GM12865 (cell line): ENCODE measurements around the gene COPS6.

Experiments used
- DNase-seq: peaks from one replicate; pipeline ENCODE4 v3.0.0; 2010; ENCODE audit warnings: low read depth
- H3K4me3 ChIP-seq: 2 replicates; pipeline ENCODE4 v1.5.1; 2011; ENCODE audit warnings: mild to moderate bottlenecking, low read depth, low read length, control low read depth
- TF ChIP-seq, protein P1 (sequence below): IDR thresholded peaks from 2 replicates; pipeline ENCODE4 v1.5.1; 2011; ENCODE audit warnings: low read length, control low read depth, low read depth, inconsistent platforms; ENCODE audit not compliant: insufficient read depth; ENCODE audit errors: missing control alignments

COPS6 gene

DNA sequence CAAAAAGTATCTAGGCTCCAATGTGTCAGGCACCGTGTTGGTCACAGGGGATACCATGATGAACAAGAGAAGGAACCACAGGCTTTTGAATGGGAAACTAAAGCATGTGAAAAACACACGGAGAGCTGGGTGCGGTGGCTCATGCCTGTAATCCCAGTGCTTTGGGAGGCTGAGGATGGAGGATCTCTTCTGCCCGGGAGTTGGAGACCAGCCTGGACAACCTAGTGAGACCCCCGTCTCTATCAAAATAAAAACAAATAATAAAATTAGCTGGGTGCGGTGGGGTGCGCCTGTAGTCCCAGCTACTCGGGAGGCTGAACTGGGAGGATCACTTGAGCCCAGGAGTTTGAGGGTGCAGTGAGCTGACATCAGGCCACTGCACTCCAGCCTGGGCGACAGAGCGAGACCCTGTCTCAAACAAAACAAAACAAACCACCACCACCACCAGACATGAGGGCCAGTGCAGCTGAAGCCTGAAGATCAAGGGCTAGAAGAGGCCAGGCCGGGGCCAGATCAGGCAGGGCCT, 611 bp upstream of the COPS6 start:
- H3K4me3 ChIP-seq, result peak overlapping the region; percentile 88
- TF ChIP-seq, protein P1, sequence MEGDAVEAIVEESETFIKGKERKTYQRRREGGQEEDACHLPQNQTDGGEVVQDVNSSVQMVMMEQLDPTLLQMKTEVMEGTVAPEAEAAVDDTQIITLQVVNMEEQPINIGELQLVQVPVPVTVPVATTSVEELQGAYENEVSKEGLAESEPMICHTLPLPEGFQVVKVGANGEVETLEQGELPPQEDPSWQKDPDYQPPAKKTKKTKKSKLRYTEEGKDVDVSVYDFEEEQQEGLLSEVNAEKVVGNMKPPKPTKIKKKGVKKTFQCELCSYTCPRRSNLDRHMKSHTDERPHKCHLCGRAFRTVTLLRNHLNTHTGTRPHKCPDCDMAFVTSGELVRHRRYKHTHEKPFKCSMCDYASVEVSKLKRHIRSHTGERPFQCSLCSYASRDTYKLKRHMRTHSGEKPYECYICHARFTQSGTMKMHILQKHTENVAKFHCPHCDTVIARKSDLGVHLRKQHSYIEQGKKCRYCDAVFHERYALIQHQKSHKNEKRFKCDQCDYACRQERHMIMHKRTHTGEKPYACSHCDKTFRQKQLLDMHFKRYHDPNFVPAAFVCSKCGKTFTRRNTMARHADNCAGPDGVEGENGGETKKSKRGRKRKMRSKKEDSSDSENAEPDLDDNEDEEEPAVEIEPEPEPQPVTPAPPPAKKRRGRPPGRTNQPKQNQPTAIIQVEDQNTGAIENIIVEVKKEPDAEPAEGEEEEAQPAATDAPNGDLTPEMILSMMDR, result no peak
- DNase-seq, result no peak

DNA sequence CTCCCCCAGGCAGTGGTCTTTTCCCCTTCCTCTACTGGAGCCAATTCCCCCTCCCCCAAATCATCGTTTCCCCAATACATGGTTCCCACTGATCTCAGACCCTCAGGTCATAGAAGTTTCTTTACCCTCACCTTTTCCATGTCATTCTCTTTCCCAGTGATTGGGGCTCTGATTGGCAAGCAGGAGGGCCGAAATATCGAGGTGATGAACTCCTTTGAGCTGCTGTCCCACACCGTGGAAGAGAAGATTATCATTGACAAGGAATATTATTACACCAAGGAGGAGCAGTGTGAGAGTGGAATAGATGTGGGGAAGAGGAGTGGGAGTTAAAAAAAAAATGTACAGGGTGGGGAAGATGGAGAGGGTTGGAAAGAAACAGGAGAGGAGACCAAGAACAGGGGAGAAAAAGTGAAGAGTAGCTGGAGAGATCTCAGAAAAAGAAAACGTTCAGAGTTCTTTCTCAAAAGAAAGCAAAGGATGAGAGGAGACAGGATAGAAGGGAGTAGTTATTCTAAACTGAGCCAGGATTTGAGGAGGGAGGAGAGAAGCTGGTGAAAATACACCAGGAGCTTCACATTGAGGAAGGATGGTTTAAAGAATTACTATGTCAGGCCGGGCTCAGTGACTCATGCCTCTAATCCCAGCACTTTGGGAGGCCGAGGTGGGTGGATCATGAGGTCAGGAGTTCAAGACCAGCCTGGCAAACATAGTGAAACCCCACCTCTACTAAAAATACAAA, 858 bp downstream of the COPS6 start:
- TF ChIP-seq, protein P1, result no peak
- H3K4me3 ChIP-seq, result peak overlapping the region; percentile 88
- DNase-seq, result no peak

DNA sequence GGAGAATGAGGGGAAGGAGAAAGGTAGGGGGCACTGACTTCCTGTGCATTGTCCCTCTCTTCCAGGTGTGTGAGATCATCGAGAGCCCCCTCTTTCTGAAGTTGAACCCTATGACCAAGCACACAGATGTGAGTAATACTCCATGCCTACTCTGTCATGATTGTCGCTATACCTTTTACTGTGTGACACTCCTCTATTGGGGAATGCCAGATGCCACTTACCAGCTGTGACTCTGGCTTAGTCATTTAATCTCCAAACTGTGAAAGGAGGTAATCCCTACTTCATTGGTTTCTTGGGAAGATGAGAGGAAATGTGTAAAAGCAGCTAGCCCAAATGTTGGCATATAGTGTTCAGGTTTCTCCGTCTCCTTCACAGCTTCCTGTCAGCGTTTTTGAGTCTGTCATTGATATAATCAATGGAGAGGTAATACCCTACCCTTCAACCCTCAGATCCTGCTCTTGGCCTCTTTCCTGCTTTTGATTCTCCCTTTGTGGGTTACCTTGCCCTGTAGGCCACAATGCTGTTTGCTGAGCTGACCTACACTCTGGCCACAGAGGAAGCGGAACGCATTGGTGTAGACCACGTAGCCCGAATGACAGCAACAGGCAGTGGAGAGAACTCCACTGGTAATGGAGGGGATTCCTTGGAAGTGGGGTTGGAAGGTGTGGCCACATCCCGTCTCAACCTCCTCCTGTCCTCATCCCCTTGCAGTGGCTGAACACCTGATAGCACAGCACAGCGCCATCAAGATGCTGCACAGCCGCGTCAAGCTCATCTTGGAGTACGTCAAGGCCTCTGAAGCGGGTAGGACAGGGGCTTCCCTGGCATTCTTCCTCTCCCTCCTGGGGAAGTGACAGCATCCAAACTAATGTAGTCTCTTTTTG, 2.0 kb downstream of the COPS6 start:
- DNase-seq, result no peak
- TF ChIP-seq, protein P1, result no peak
- no peak overlapping the region for H3K4me3 ChIP-seq

DNA sequence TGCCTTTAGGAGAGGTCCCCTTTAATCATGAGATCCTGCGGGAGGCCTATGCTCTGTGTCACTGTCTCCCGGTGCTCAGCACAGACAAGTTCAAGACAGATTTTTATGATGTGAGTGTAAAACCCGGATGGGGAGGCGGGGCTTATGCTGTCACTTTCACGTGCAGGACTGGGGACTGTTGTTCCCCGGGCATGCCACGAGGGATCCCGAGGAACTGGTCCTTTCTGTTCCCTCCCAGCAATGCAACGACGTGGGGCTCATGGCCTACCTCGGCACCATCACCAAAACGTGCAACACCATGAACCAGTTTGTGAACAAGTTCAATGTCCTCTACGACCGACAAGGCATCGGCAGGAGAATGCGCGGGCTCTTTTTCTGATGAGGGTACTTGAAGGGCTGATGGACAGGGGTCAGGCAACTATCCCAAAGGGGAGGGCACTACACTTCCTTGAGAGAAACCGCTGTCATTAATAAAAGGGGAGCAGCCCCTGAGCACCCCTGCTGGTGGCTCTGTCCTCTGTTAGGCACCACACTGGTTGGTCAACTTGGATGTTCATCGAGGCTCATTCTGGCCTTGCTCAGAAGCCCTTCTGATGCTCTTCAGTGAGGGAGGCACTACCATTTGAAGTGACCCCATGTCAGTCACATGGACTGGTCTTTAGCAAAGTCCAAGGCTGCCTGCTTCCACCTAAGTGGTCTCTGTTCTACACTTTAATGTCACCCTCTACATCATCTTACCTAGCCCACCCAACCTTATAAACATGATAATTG, 2.8 kb downstream of the COPS6 start:
- no peak overlapping the region for H3K4me3 ChIP-seq
- TF ChIP-seq, protein P1, result no peak
- DNase-seq, result peak; percentile 40

DNA sequence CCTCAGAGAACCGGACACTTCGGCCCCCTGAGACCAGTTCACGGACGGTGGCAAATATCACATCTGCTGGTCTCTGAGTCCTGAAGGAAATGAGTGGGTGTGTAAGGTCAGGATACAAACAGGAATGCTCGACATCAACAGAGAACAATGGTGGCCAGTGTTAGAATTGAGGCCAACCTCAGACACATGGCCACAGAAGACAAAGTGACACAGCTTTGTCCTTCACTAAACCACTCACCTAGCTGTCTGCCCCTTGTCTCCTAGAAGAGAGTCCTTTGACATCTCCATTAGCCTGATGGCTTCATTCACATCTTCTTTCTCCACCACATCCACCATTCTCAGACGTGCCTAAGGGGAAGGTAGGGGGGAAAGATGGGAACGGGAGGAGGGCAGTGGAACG, 4.3 kb downstream of the COPS6 start:
- DNase-seq, result no peak
- TF ChIP-seq, protein P1, result no peak

DNA sequence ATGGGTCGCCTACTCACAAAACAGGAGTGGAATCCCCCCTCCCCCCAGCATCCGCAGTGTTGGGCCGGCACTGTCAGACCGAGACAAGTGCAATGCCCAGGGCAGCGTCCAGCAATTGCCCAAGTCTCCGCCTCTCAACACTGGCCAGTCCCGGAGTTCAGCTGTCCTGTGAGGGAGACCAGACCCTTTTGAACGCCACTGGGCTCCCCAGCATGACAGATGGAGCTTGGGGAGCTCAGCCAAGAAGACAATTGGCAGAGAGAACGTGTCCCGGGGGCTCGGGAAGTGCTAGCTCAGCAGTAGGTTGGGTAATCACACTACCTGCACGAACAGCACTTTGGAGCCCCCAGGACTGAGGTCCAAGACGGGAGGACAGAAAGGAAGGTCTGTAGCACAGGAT, 4.7 kb downstream of the COPS6 start:
- TF ChIP-seq, protein P1, result no peak
- H3K4me3 ChIP-seq, result no peak overlapping the region
- DNase-seq, result no peak

More for the DNA sequence above, 4.3 kb downstream of the COPS6 start:
- no peak overlapping the region for H3K4me3 ChIP-seq
